Right renal cortex interstitium (tissue), 3 donors: ENCODE data around the gene C3orf22. TPM values are rescaled to one million over a fixed set of nuclear protein-coding genes. Genes with fewer than 3 reads are reported as not detected.

Experiments
- DNase-seq, 3 donors: peaks; one replicate each; pipeline ENCODE4 v3.0.0-alpha.2; 2013; ENCODE audit warnings: low read depth in 3 of 3, low spot score in 2 of 3
- polyA plus RNA-seq, 3 donors: library from polyadenylated mRNA; unstranded; fragments of 120-200 nt; gene quantifications; one replicate each; pipeline ENCODE4 v1.2.1, GENCODE V29; 2013; ENCODE audit not compliant: insufficient read length in 3 of 3

Gene C3orf22
- polyA plus RNA-seq, 3 donors = 0.10 to 0.11 TPM; not detected in 1

GRCh38 chr3:126528800-126529541 lies 29.8 kb downstream of the C3orf22 start:
- no peak for DNase-seq

- DNase-seq = no peak
These were observed 30.3 kb downstream of the C3orf22 start for GRCh38 chr3:126528419-126528799.

GRCh38 chr3:126527455-126528211 lies 31.1 kb downstream of the C3orf22 start:
- DNase-seq = no peak

- DNase-seq = no peak
These were observed 31.7 kb downstream of the C3orf22 start for GRCh38 chr3:126527006-126527405.

- DNase-seq = no peak
These were observed 32.1 kb downstream of the C3orf22 start for GRCh38 chr3:126526668-126527005.

- DNase-seq = no peak
These were observed 32.7 kb downstream of the C3orf22 start for GRCh38 chr3:126525853-126526667.

GRCh38 chr3:126525091-126525852 lies 33.5 kb downstream of the C3orf22 start:
- no peak for DNase-seq

- no peak for DNase-seq
These were observed 34.2 kb downstream of the C3orf22 start for GRCh38 chr3:126524429-126524988.

GRCh38 chr3:126523745-126524428 lies 34.8 kb downstream of the C3orf22 start, which contains the start of gene CHST13:
TSS of gene CHST13 (plus strand) at chr3:126524155. CDS start at chr3:126524333, 178 bp downstream.
- DNase-seq = no peak

GRCh38 chr3:126522363-126522788 lies 36.4 kb downstream of the C3orf22 start:
- peak in 1 of 3 donors; percentile 50 for DNase-seq

- DNase-seq = no peak
These were observed 37.4 kb downstream of the C3orf22 start for GRCh38 chr3:126521122-126521891.

- DNase-seq = no peak
These were observed 39.0 kb downstream of the C3orf22 start for GRCh38 chr3:126519506-126520455.

- DNase-seq = no peak
These were observed 40.0 kb downstream of the C3orf22 start for GRCh38 chr3:126518779-126519177.

GRCh38 chr3:126517986-126518778 lies 40.5 kb downstream of the C3orf22 start:
- DNase-seq = no peak

GRCh38 chr3:126517291-126517951 lies 41.3 kb downstream of the C3orf22 start, which contains the start of gene UROC1:
TSS of gene UROC1 (minus strand) at chr3:126517773. CDS start at chr3:126517719, 54 bp downstream.
- DNase-seq = no peak

GRCh38 chr3:126516936-126517290 lies 41.8 kb downstream of the C3orf22 start:
- no peak for DNase-seq
